ENCODE results near the gene LENEP. TPM values are rescaled to one million over a fixed set of nuclear protein-coding genes. Genes with fewer than 3 reads are reported as not detected.

LENEP gene
- total RNA-seq, 1 experiment from 2014 or later, result 0.42 TPM

DNA sequence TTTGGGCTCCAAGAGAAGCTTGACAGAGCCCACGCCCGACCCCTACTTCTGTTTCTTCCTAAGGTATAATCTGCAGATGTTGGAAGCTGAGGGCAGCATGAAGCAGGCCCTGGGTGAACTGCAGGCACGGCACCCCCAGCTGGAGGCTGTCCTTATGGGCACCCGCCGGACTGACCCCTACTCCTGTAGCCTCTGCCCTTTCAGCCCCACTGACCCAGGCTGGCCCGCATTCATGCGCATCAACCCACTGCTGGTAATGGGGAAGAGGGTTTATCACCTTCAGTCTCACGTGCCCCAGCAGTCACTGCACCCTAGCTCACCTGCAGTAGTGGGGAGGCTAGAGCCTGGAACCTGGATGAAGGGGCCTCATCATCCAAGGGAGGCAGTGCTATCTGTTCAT, 3.1 kb upstream of the LENEP start:
- H3K36me3 ChIP-seq (ENCODE audit: control insufficient read depth in 1 of 2, insufficient read depth in 2 of 2, low read length in 2 of 2), result peaks cover 12 to 25% of the 10 kb centered on the region in 2 experiments; a peak in 3 of 4 replicates
- intact Hi-C loops (cut with micrococcal nuclease), result no loop called here
- ATAC-seq (no peak), DNase-seq (ENCODE audit: low read depth, low spot score) (no peak)
- peaks cover 44% of the 10 kb centered on the region for H3K79me2 ChIP-seq (ENCODE audit: insufficient read depth, low read length)
- ChIA-PET POLR2A (no interaction called here), CTCF (no interaction called here), RAD21 (ENCODE audit: low non-redundant PET in 1 of 2, low total read pairs in 2 of 2, uncharacterized antibody in 2 of 2, unreplicated experiment in 2 of 2) (no interaction called here)
- H3K27me3 ChIP-seq (ENCODE audit: insufficient read depth, low read length), result no peaks in the 10 kb centered on the region
- no peak overlapping the region for H3K9ac ChIP-seq (ENCODE audit: low read length)
- no peak overlapping the region for H3K4me2 ChIP-seq (ENCODE audit: low read length)
- H2AFZ ChIP-seq (ENCODE audit: low read depth, low read length, poor library complexity, severe bottlenecking), result no peak overlapping the region
- no peaks in the 10 kb centered on the region for H3K9me2 ChIP-seq (ENCODE audit: insufficient read depth)
- H3K4me3 ChIP-seq (replicated peaks in 1 of 2; ENCODE audit: low read depth in 1 of 2, low read length in 2 of 2), result no peak overlapping the region
- BruUV-seq (replicated peaks), result no TSS peak
- TF ChIP-seq EZH2phosphoT487 (IDR thresholded peaks at IDR 0.05; ENCODE audit: borderline replicate concordance) (no peak), ATF3 (IDR thresholded peaks at IDR 0.05) (no peak), EGR1 (IDR thresholded peaks at IDR 0.05; ENCODE audit: low read depth) (no peak), CBX3 (IDR thresholded peaks at IDR 0.05; ENCODE audit: low read depth) (no peak), RAD21 (IDR thresholded peaks at IDR 0.05; ENCODE audit: low read depth) (no peak), POLR2AphosphoS5 (IDR thresholded peaks at IDR 0.05; ENCODE audit: low read depth, low read length) (no peak), SRF (IDR thresholded peaks at IDR 0.05; ENCODE audit: low read depth) (no peak), ELF1 (IDR thresholded peaks at IDR 0.05; ENCODE audit: borderline replicate concordance, low read depth) (no peak), SIN3A (IDR thresholded peaks at IDR 0.05; ENCODE audit: low read depth) (no peak), YY1 (IDR thresholded peaks at IDR 0.05; ENCODE audit: extremely low read depth, insufficient replicate concordance, low read depth, low read length) (no peak), SP1 (IDR thresholded peaks at IDR 0.05; ENCODE audit: low read depth) (no peak), EZH2 (IDR thresholded peaks at IDR 0.05) (no peak)
- peaks cover 10 to 29% of the 10 kb centered on the region in 2 experiments; a peak in 3 of 4 replicates for H3K4me1 ChIP-seq (ENCODE audit: control insufficient read depth in 1 of 2, insufficient read depth in 2 of 2, low read length in 2 of 2)
- no peaks in the 10 kb centered on the region for H3K9me3 ChIP-seq (ENCODE audit: control insufficient read depth in 1 of 2, insufficient read depth in 1 of 2, low read depth in 1 of 2, low read length in 2 of 2)
- no peaks in the 10 kb centered on the region for H4K20me1 ChIP-seq (ENCODE audit: insufficient read depth)
- H3K27ac ChIP-seq (ENCODE audit: low read depth, low read length), result no peak overlapping the region

All from HCT116 (cell line).